Endothelial cell of umbilical vein (primary cell): Measurements from ENCODE around the gene NPIPA8.
"Not testable (repeated sequence)": the region's sequence is repeated elsewhere in the genome, so short reads cannot be mapped to it uniquely, and the experiment has no call there.

ENCODE experiments used
- GATA2 ChIP-seq: IDR thresholded peaks from 2 replicates; pipeline ENCODE4 v1.7.0; 2011; ENCODE audit warnings: low read depth, mild to moderate bottlenecking, moderate library complexity, mixed read lengths, low read length; ENCODE audit not compliant: insufficient read length, insufficient read depth
- POLR2A ChIP-seq: IDR thresholded peaks from 2 replicates; pipeline ENCODE4 v1.6.1; 2012; ENCODE audit warnings: low read depth, mild to moderate bottlenecking, control low read depth, low read length
- POLR2AphosphoS5 ChIP-seq: IDR thresholded peaks from 2 replicates; pipeline ENCODE4 v1.6.1; 2012; ENCODE audit warnings: low read depth, mild to moderate bottlenecking, control low read depth, low read length, moderate library complexity; ENCODE audit not compliant: insufficient read depth

DNA sequence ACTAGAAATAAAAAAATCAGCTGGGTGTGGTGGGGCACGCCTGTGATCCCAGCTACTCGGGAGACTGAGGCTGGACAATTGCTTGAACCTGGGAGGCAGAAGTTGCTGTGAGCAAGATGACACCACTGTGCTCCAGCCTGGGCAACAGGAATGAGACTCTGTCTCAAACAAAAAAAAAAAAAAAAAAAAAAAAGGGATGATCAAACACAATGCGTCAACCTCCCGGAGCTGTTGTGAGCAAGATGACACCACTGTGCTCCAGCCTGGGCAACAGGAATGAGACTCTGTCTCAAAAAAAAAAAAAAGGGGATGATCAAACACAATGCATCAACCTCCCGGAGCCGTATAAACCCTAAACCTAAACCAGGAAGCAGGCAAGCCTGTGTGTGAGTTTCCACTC lies 24.7 kb downstream of the NPIPA8 start:
- not testable (repeated sequence) for TF ChIP-seq GATA2, POLR2A, POLR2AphosphoS5
